ENCODE measurements around the gene ZNF398.

- TF ChIP-seq EP300 (IDR thresholded peaks at IDR 0.05; ENCODE audit: low read length) (no peak), CUX1 (CRISPR knock-in tag; IDR thresholded peaks at IDR 0.05) (no peak), ATF7 (IDR thresholded peaks at IDR 0.05) (no peak), RBBP5 (IDR thresholded peaks at IDR 0.05; ENCODE audit: borderline replicate concordance, insufficient read depth, low read length, poor library complexity, severe bottlenecking) (no peak), POLR2A (conservative IDR thresholded peaks at IDR 0.05) (no peak), ZNF77 (CRISPR knock-in tag; IDR thresholded peaks at IDR 0.05) (no peak), ZFX (CRISPR knock-in tag; IDR thresholded peaks at IDR 0.05) (no peak), HCFC1 (IDR thresholded peaks at IDR 0.05; ENCODE audit: low read depth, low read length) (no peak), ZNF699 (CRISPR knock-in tag; IDR thresholded peaks at IDR 0.05; ENCODE audit: insufficient replicate concordance) (no peak), GABPA (tag; conservative IDR thresholded peaks at IDR 0.05; ENCODE audit: low read depth) (no peak), NBN (IDR thresholded peaks at IDR 0.05; ENCODE audit: low read depth) (no peak)
- TF ChIP-seq, protein P1, sequence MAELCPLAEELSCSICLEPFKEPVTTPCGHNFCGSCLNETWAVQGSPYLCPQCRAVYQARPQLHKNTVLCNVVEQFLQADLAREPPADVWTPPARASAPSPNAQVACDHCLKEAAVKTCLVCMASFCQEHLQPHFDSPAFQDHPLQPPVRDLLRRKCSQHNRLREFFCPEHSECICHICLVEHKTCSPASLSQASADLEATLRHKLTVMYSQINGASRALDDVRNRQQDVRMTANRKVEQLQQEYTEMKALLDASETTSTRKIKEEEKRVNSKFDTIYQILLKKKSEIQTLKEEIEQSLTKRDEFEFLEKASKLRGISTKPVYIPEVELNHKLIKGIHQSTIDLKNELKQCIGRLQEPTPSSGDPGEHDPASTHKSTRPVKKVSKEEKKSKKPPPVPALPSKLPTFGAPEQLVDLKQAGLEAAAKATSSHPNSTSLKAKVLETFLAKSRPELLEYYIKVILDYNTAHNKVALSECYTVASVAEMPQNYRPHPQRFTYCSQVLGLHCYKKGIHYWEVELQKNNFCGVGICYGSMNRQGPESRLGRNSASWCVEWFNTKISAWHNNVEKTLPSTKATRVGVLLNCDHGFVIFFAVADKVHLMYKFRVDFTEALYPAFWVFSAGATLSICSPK (IDR thresholded peaks at IDR 0.05; ENCODE audit: borderline replicate concordance), result no peak
- TF ChIP-seq, protein P2, sequence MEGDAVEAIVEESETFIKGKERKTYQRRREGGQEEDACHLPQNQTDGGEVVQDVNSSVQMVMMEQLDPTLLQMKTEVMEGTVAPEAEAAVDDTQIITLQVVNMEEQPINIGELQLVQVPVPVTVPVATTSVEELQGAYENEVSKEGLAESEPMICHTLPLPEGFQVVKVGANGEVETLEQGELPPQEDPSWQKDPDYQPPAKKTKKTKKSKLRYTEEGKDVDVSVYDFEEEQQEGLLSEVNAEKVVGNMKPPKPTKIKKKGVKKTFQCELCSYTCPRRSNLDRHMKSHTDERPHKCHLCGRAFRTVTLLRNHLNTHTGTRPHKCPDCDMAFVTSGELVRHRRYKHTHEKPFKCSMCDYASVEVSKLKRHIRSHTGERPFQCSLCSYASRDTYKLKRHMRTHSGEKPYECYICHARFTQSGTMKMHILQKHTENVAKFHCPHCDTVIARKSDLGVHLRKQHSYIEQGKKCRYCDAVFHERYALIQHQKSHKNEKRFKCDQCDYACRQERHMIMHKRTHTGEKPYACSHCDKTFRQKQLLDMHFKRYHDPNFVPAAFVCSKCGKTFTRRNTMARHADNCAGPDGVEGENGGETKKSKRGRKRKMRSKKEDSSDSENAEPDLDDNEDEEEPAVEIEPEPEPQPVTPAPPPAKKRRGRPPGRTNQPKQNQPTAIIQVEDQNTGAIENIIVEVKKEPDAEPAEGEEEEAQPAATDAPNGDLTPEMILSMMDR (IDR thresholded peaks at IDR 0.05 in 2 of 3, conservative IDR thresholded peaks at IDR 0.05 in 1 of 3; ENCODE audit: insufficient read depth in 2 of 3, low read depth in 1 of 3, low read length in 3 of 3), result no peak
These were observed 43.8 kb upstream of the ZNF398 start for GRCh38 chr7:149103424-149103823.

All from K562 (cell line).